HG03439 (cell line): ENCODE data around the gene CPD.
"Not testable (repeated sequence)": the region's sequence is repeated elsewhere in the genome, so short reads cannot be mapped to it uniquely, and the experiment has no call there.

Source experiments
- ATAC-seq: cut with Tn5 transposase; IDR thresholded peaks from one replicate; pipeline ENCODE4 v1.9.1; 2021; ENCODE audit warnings: mild to moderate bottlenecking, moderate library complexity; ENCODE audit not compliant: unreplicated experiment

Gene CPD

DNA sequence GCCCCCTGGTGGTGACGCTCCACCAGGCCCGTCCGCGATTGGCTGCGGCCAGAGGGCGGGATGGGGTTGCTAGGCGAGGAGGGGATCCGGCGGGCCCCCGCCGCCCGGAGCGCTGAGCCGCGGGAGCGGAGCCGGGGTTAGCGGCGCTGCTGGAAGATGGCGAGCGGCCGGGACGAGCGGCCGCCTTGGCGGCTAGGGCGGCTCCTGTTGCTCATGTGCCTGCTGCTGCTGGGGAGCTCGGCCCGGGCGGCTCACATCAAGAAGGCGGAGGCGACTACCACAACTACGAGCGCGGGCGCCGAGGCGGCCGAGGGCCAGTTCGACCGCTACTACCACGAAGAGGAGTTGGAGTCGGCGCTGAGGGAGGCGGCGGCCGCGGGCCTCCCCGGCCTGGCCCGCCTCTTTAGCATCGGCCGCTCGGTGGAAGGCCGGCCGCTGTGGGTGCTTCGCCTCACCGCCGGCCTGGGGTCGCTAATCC is at the start of gene CPD:
Gene CPD (plus strand): TSS at position 103 of the 478 bp plus-strand sequence. CDS start 54 bp downstream, at position 157.
- ATAC-seq: peak; percentile 85

DNA sequence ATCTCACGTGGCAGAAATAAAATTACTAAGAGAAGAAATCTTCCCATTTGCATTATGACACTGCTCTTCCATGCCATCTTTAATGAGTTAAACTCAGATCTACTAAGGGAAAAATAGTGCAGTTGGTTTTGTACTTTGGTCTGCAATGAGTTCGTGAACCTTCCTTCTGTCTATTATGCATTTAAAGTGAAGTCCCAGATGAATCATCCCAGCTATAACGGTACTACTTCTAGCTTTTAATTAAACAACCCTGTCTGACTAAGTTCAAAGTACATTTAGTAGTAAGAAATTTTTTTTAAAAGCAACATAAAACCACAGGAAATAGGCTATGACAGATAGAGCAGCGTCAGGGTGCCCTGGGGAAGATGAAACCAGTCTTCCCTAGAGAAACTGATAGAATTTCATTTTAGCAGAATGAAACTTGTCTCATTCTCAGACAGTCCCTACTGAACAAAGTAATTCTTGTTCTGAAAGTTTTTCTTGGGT is 46.6 kb upstream of the CPD start:
- ATAC-seq: peak; percentile 38

DNA sequence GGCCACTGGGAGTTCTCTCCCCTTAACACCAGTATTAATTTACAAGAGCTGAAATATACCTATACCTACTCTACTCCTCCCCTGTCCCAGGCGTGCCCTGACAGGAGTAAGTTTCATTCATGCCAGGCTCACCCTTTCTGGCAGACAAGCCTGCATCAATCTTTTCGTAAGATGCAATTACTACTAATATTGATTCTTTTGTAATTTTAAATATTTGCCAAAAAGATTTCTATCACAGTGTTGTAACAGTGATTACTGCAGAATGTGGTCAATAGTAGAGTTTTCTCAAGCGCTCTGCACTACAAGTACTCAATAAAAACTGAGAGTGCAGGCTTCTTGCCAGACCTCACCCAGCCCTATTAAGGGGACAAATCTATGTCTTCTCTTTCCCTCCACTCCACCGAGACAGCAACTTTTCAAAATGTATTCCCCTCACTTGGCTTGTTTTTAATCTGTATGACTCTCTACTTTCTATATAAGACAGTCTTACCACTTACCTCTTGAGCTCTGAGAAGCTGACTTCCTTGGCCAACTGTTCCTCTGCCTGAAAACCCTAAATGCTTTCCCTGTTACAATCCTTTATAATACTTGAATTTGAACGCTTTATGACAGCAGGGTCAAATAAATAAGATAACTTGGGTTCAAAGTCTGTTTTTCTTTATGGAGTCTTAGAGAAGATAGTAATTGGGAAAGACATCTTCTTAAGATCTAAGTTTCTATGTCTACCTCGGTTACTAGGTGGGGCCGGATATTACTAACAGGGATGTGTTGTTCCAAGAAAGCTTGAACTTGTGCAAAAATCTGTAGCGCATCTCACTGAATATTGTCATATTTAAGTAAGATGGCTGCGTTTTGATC is 45.0 kb upstream of the CPD start, which contains the start of gene TMIGD1:
Gene TMIGD1 (minus strand): TSS at position 555 of the 858 bp plus-strand sequence. CDS start 1,924 bp downstream, outside the sequence.
- no peak for ATAC-seq

DNA sequence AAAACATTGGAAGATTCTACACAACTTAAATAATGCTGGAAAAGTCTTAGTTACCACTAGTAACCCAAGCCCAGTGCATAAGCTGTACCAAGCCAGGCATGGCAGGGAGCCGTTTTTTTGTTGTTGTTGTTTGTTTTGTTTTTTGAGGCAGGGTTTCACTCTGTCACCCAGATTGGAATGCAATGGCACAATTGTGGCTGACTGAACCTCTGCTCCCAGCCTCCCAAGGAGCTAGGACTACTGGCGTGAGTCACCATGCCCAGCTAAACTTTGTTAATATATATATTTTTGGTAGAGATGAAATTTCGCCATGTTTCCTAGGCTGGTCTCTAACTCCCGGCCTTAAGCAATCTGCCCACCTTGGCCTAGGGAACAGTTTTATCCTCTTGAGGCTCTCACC is 44.3 kb upstream of the CPD start:
- no peak for ATAC-seq

DNA sequence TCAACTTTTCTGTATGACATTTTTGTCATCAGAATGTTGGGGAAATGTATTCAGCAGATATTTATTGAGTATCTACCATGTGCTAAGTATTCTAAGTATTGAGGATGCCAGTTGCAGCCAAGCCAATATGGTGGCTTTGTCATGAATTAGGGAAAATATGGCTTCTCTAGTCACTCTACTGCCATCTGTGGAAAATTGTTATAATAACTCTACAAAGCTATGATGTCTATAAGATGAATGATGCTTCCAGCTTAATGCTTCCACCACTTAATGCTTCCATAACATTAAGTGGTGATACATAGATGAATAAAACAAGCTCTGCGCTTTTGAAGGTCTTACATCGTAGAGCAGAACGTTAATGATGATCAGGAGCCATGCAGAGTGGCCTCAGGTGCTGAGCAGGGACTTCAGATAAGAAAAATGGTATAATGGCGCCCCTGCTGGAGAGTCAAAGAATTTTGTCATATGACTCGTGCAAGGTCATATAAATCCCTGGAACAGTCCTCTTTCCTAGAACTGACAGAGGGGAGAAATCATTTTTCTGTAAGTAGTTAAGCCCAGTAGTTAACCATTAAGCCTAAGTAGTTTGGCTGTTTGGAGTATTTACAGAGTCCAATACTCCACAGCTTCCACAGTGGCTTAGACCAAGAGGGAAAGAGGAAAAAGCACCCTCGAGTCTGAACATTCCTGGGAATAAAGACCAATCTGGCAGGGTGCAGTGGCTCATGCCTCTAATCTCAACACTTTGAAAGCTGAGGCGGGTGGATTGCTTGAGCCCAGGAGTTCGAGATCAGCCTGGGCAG is 42.2 kb upstream of the CPD start:
- ATAC-seq: no peak

DNA sequence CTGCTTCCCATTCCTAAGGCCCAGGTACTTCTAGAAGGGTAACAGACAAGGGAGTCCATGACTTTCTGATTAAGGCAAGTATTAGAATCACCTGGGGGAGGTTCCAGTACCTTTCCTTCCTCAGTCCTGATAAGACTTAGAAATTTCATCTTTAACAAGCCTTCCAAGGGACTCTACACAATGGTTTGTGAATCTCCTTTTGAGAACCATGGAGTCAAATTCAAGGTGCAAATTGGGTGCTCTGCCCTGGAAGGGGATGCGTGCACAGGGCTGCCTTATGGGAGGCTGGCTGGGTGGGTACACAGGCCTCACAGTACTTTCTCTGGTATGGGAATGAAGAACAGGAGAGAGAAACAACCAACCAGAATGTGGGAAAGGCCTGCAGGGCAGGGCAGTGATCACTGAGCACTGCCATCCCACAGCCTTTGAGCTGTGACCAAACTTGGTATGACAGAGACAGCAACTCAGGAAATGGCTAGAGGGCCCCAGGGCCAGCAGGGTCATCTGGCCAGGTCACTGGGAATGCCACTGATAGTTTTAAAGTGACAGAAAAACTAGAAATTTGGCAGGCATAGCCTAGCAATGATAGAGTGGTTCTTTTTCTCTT is 41.2 kb upstream of the CPD start:
- ATAC-seq: no peak

DNA sequence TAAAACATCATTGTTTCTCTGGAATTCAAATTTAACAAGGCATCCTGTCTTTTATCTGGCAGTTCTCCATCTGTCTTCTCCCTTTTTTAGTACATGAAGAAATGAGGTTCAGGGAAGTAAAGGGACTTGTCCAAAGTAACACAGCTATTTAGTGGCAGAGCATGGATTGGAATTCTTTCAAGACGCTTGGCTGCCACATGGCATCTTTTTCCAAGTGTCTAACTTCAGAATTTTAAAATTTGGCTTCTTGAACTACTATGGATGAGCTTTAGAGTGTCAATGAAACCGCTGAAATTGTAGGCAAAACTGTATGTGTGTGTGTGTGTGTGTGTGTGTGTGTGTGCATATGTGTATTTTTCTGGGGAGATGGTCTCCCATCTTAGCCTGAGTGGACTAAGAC is 39.6 kb upstream of the CPD start:
- no peak for ATAC-seq

DNA sequence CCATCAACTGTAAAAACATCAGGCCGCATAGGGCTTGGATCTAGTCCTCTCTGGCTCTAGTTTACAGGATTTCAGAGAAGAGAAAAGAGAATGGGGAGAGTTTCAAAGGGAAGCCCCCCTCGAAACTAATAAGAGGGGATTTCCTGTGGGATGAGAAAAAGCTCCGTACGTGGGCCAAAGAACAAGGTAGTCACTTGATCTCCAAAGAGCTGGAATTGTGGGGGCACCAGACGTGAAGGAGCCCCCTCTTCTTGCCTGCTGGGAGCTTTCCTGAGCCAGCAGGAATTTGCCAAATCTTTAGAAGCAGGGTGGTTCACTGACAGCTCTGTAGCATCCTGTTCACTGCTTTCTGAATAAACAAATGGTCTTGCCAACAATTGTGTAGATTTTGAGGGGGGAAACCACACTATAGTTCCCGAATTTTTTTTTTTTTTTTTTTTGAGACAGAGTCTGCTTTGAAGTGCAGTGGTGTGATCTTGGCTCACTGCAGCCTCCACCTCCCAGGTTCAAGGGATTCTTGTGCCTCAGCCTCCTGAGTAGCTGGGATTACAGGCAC is 37.8 kb upstream of the CPD start:
- ATAC-seq: no peak

DNA sequence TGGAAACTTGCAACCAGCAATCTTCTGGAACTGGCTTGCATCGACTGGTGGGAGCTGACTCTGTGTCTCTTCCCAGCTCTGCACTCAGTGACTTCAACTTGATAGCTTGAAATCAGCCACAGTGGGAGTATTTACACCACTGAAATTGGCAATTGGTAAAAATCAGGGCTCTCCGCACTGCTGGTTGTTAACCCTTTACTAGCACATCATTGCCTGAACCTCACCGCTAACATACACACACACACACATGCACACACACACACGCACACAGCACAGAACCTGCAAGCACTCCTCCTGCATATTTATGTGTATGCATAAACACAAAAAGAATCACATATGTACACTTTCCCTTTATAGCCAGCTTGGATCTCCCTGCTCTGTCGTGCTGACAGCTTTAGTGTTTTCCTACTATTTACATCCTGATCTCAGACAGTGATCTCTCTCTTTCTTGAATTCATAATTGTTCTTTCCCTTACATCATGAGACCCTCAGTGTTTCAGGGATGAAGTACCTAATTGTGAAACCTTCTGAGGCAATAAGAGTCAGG is 37.0 kb upstream of the CPD start:
- no peak for ATAC-seq

DNA sequence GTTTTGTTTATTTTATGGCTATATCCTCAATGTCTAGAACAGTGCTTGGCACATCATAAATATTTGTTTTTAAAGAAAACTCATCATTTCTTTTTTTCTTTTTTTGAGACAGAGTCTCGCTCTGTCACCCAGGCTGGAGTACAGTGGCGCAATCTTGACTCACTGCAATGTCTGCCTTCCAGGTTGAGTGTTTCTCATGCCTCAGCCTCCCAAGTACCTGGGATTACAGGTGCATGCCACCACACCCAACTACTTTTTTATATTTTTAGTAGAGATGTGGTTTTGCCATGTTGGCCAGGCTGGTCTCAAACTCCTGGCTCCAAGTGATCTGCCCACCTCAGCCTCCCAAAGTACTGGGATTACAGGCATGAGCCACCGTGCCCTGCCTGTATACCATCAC is 35.5 kb upstream of the CPD start:
- not testable (repeated sequence) for ATAC-seq

DNA sequence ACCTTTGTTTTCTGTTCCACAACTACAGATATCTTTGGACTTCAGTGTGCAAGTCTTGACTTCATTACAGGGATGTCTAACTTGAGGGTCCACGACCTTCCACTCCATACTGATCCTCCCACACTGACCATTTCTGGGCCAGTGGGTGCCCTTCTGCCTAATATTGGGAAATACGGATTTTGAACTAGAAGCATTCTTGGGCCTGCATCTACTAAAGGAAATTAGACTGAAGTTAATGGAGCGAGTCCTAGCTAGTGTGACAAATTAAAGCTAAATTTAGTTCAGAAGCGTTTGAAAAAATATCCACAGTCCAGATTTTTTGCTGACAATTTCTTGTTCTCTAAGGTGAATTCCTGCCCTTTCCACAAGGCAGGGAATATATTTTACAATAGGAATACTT is 34.9 kb upstream of the CPD start:
- no peak for ATAC-seq

DNA sequence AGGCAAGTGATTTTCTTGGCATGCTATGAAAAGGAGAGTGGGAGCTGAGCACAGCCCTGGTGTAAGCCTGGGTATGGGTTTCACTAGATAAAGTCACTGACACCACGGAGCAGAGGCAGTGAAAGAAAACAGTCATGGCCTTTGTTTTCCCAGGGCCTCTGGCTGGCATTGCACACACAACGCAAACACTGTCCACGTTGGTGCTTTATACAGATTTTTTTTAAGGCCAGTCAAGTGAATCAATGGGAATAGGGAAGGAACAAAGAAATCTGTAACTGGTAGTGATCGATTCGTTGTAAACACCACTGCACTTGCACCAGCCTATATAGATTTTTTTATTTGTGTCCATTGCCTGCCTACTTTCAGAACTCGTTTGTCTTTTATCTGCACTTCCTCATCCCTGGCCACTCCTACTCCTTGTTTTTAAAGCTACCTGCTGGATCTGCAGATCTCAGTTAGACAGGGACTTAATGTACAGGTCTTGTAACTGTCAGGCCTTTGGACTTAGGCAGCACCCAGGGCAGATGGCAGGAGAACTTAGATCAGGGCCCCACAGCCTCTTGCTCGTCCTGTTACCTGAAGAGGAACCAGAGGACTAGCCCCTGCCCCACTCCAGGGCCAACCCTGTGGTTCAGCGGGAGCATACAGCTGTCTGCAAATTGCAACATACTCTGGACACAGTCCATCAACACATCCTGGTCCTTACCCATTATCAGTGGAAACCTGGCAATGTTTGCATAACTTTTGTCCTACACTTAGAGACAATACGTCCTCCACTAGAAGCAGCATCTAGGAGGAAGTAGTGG is 34.2 kb upstream of the CPD start:
- no peak for ATAC-seq

DNA sequence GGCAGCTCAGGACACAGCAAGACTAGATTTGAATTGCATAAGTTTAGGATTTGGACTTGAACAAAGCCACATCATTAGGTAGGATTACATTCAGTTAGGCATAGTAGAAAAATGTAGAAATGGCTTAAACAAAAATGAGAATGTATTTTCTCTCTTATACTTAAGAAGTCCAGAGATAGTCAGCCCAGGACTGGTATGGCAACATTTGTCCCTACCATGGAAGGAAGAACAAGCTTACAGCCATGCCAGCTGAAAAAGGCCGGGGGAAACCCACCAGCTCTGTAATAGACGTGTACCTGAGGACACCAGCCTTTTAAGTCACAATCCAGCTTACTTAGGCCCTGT is 33.7 kb upstream of the CPD start:
- ATAC-seq: no peak

DNA sequence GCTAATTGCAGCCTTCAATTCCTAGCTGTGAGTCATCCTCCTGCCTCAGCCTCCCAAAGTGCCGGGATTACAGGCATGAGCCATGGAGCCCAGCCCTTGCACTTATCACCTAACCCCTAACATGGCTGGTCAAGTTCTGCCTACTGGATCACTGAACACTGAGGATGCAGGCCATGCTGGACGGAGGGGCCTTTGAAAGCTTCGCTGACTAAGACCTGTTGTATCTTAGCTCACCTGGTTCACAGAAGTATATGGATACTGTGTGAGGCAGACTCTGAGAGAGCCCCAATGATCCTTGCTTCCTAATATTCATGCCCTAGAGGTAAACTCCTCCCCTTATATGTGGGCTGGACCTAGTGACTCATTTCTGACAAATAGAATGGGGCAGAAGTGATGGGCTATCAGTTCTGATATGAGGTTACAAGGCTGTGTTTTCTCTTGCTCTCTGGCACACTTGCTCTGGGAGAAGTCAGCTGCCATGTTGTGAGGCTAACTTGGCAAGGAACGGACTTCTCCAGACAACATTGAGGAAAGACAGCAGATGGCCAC is 33.1 kb upstream of the CPD start:
- ATAC-seq: no peak

DNA sequence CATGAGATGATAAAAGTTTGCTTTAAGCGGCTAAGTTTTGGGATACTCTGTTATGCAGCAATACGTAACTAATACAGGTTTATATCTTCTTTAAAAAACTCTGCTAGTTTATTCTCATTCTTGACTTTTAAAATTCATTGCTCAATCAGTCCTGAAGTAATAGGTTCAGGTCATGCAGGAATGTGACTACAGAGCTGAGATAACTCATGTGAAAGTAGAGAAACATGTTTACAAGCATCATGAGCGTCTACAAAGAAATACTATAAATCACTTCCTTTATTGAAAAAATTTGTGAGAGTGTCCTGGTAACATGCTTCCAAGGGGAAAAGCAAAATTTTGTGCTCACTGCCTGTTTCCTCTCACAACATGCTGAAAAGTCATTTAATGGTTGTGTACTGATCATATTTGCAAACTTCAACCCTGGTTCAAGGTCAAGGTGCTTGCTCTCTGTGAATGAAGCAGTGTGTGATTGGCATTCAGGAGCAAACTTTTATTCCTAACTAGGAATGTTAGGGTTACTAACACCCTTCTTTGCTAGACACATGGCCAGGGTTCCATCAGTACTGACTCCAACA is 32.4 kb upstream of the CPD start:
- ATAC-seq: no peak

DNA sequence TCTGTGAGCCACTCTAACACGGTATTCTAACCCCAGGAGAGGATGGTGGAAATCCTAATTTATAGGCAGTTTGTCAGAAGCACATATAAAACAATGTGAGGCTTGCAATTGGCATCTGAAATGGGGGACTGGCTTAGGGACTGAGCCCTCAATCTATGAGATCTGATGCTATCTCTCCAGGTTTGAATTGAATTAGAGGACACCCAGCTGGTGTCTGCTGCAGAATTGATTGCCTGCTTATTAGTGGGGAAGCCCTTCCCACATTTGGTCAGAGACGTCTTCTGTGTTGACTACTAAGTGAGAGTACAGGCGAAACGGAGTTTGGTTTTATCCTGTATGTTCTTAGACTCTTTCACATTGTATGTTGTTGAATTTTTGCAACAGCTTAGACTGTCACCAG is 31.2 kb upstream of the CPD start:
- ATAC-seq: no peak

DNA sequence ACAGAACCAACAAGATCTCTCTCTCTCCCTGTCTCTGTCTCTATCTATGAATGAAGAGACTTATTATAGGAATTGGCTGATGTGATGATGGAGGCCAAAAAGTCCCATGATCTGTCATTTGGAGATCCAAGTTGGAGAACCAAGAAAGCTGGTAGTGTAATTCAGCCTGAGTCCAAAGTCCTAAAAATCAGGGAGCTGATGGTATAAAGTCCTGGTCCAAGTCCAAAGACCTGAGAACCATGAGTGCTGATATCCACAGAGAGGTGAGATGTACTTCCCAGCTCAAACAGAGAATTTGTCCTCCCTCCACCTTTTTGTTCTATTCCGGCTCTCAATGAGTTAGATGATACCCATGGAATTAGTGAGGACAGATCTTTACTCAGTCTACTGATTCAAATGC is 29.5 kb upstream of the CPD start:
- ATAC-seq: no peak

DNA sequence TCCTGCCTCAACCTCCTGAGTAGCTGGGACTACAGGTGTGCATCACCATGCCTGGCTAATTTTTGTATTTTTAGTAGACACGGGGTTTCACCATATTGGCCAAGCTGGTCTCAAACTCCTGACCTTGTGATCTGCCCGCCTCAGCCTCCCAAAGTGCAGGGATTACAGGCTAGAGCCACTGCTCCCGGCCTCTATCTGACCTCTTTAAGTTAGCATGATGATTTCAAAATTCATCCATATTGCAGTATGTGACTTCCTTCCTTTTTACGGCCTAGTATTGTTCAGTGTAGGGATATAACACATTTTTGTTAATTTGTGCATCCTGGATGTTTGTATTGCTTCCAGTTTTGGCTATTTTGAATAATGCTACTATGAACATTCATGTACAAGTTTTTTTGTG is 27.5 kb upstream of the CPD start:
- ATAC-seq: not testable (repeated sequence)

DNA sequence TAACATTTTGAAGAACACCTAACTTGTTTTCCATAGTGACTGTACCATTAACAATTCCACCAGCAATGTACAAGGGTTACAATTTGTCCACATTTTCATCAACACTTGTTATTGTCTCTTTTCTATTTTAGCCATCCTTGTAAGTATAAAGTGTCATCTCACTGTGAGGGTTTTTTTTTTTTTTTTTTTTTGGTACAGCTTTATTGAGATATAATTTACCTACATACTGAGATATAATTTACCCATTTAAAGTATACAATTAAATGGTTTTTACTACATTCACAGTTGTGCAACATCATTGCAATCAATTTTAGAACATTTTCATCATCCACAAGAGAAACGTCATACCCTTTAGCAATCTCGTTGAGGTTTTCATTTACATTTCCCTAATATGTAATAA is 27.0 kb upstream of the CPD start:
- ATAC-seq: no peak
